GM13976 (cell line): ENCODE measurements around the gene SLC2A8.

ENCODE experiments used
- DNase-seq: peaks from one replicate; pipeline ENCODE4 v3.0.0; 2012; ENCODE audit warnings: low spot score
- CTCF ChIP-seq: IDR thresholded peaks from 2 replicates; pipeline ENCODE4 v1.5.1; 2012; ENCODE audit warnings: borderline replicate concordance, mild to moderate bottlenecking; ENCODE audit not compliant: insufficient read depth; ENCODE audit errors: extremely low read depth, missing control alignments, control extremely low read depth
- in situ Hi-C: fragments of 300-500 bp; cut with MboI; formaldehyde crosslinking; loops from one replicate; pipeline ENCODE4 v1.12.0; 2022; ENCODE audit warnings: low sequenced_read_pairs, mixed read lengths, inconsistent platforms; ENCODE audit not compliant: unreplicated experiment

SLC2A8 gene

GRCh38 chr9:127386981-127387380 is 10.0 kb upstream of the SLC2A8 start:
- in situ Hi-C loops: no loop called here
- no peak for TF ChIP-seq CTCF
- no peak for DNase-seq

- in situ Hi-C loops: no loop called here
- DNase-seq: peak; percentile 73
- no peak for TF ChIP-seq CTCF
These were observed 8.7 kb upstream of the SLC2A8 start for GRCh38 chr9:127388037-127388855.

GRCh38 chr9:127388856-127389238 is 8.1 kb upstream of the SLC2A8 start:
- DNase-seq: no peak
- TF ChIP-seq CTCF: no peak
- in situ Hi-C loops: no loop called here

- in situ Hi-C loops: no loop called here
- TF ChIP-seq CTCF: no peak
- no peak for DNase-seq
These were observed 7.4 kb upstream of the SLC2A8 start for GRCh38 chr9:127389381-127390247.

- TF ChIP-seq CTCF: no peak
- in situ Hi-C loops: no loop called here
- DNase-seq: no peak
These were observed 6.8 kb upstream of the SLC2A8 start for GRCh38 chr9:127390248-127390545.

- no peak for TF ChIP-seq CTCF
- no peak for DNase-seq
- in situ Hi-C loops: no loop called here
These were observed 6.4 kb upstream of the SLC2A8 start for GRCh38 chr9:127390563-127390962.
